GM12878 (cell line): ENCODE measurements around the gene SYNJ2. TPM values are rescaled to one million over a fixed set of nuclear protein-coding genes. Genes with fewer than 3 reads are reported as not detected.

Experiments used
- ATAC-seq: fragments of 200-7000 bp; cut with Tn5 transposase; 3 replicates; pipeline ENCODE4 v1.9.1; 2020; ENCODE audit warnings: mild to moderate bottlenecking, moderate library complexity
- BruUV-seq: library from RNA; stranded (reverse); fragments of 400-500 nt; replicated peaks from 2 replicates; lab custom pipeline; 2021; lab: Mats Ljungman, UMichigan
- CTCF ChIA-PET: fragments of 300-600 bp; sonication (Branson Sonifier 250); formaldehyde crosslinking; extraction: SDS; loops from one replicate; lab custom pipeline; 2021; ENCODE audit warnings: inconsistent platforms; lab: Yijun Ruan, JAX
- POLR2A ChIA-PET: fragments of 350-600 bp; formaldehyde crosslinking; extraction: SDS; loops from one replicate; lab custom pipeline; 2021; ENCODE audit warnings: inconsistent platforms; lab: Charles Lee
- RAD21 ChIA-PET: fragments of 300-600 bp; sonication (Branson Sonifier 250); formaldehyde crosslinking; loops from one replicate; lab custom pipeline; 2023; ENCODE audit warnings: antibody characterized with exemption; ENCODE audit not compliant: unreplicated experiment; lab: Charles Lee
- SMC1A ChIA-PET: fragments of 300-600 bp; sonication (Branson Sonifier 250); formaldehyde crosslinking; loops from one replicate; lab custom pipeline; 2023; ENCODE audit not compliant: unreplicated experiment, uncharacterized antibody; lab: Charles Lee
- DNase-seq: peaks from one replicate; pipeline ENCODE4 v3.0.0-alpha.2; 2011; ENCODE audit warnings: low read depth, low spot score
- FAIRE-seq: peaks from 3 replicates; lab custom pipeline; 2011; peaks lifted over from hg19 to GRCh38; lab: Jason Lieb, UNC
- H2AFZ ChIP-seq: 2 replicates; pipeline ENCODE4 v1.6.0; 2011; ENCODE audit warnings: low read depth, low read length, control low read depth; ENCODE audit not compliant: control insufficient read depth
- H3K27ac ChIP-seq: 2 replicates; pipeline ENCODE4 v1.5.1; 2011; ENCODE audit warnings: control low read depth; ENCODE audit not compliant: control insufficient read depth, insufficient read depth
- H3K27me3 ChIP-seq, 2 experiments: replicated peaks in 1 of 2; 2 replicates each; pipeline versions ENCODE4 v1.6.0 to v1.6.1; 2011; ENCODE audit warnings: low read length in 1 of 2; ENCODE audit not compliant: control insufficient read depth in 2 of 2, insufficient read depth in 2 of 2
- H3K36me3 ChIP-seq, 2 experiments: 2 replicates each; pipeline ENCODE4 v1.5.1; 2011; ENCODE audit warnings: low read length in 1 of 2; ENCODE audit not compliant: control insufficient read depth in 2 of 2, insufficient read depth in 2 of 2
- H3K4me1 ChIP-seq: 2 replicates; pipeline ENCODE4 v1.6.1; 2011; ENCODE audit warnings: mild to moderate bottlenecking, low read length, moderate library complexity, mixed read lengths; ENCODE audit not compliant: control insufficient read depth, insufficient read depth
- H3K4me2 ChIP-seq: 2 replicates; pipeline ENCODE4 v1.6.0; 2011; ENCODE audit warnings: control low read depth; ENCODE audit not compliant: control insufficient read depth, insufficient read depth
- H3K4me3 ChIP-seq: fragments of 200-600 bp; sonication (generic); 2 replicates; pipeline ENCODE4 v1.5.1; 2016
- H3K79me2 ChIP-seq: 2 replicates; pipeline ENCODE4 v1.6.0; 2011; ENCODE audit warnings: low read length; ENCODE audit not compliant: control insufficient read depth, insufficient read depth
- H3K9ac ChIP-seq: 2 replicates; pipeline ENCODE4 v1.8.0; 2011; ENCODE audit warnings: low read length, control low read depth, mixed read lengths; ENCODE audit not compliant: control insufficient read depth, insufficient read depth
- H3K9me3 ChIP-seq: replicated peaks from 3 replicates; pipeline ENCODE4 v1.5.1; 2011; ENCODE audit warnings: mild to moderate bottlenecking, low read length; ENCODE audit not compliant: control insufficient read depth, insufficient read depth
- H4K20me1 ChIP-seq: 2 replicates; pipeline ENCODE4 v1.6.0; 2011; ENCODE audit not compliant: control insufficient read depth, insufficient read depth
- CEBPB ChIP-seq, 2 experiments: fragments of 150-350 bp in 1 of 2; IDR thresholded peaks; 2 replicates each; pipeline ENCODE4 v1.6.1; 2012 to 2014; ENCODE audit warnings: low read depth in 2 of 2, low read length in 2 of 2, borderline replicate concordance in 1 of 2, inconsistent platforms in 1 of 2
- CHD4 ChIP-seq: fragments of 200-600 bp; sonication (generic); IDR thresholded peaks from 2 replicates; pipeline ENCODE4 v1.6.1; 2016; ENCODE audit warnings: mild to moderate bottlenecking
- JUND ChIP-seq: IDR thresholded peaks from 2 replicates; pipeline ENCODE4 v1.6.1; 2012; ENCODE audit warnings: low read depth, mild to moderate bottlenecking, low read length, improper control_type of control experiment, moderate library complexity
- MXI1 ChIP-seq: fragments of 150-350 bp; IDR thresholded peaks from 2 replicates; pipeline ENCODE4 v1.6.1; 2011; ENCODE audit warnings: low read depth, mild to moderate bottlenecking, inconsistent platforms, low read length, improper control_type of control experiment
- NR2C2 ChIP-seq: IDR thresholded peaks from 2 replicates; pipeline ENCODE4 v1.6.1; 2011; ENCODE audit warnings: borderline replicate concordance, low read depth; ENCODE audit not compliant: control insufficient read depth, insufficient read length
- SMC3 ChIP-seq: IDR thresholded peaks from 2 replicates; pipeline ENCODE4 v1.6.1; 2011; ENCODE audit warnings: low read length, improper control_type of control experiment, borderline replicate concordance
- WGBS: methylation state at CpG from one replicate; pipeline ENCODE4 v1.1.6; 2016; ENCODE audit warnings: low lambda C conversion rate; ENCODE audit not compliant: insufficient replicate concordance, insufficient coverage; ENCODE audit errors: missing lambda C conversion rate; 5-methylcytosine and 5-hydroxymethylcytosine counted together
- in situ Hi-C: fragments of 300-500 bp; cut with MboI; formaldehyde crosslinking; loops from 9 replicates; pipeline ENCODE4 v1.14.3; 2018; ENCODE audit warnings: mixed read lengths
- intact Hi-C: fragments of 100-400 bp; cut with micrococcal nuclease; formaldehyde crosslinking; loops from one replicate; pipeline ENCODE4 v1.14.2; 2022; ENCODE audit not compliant: unreplicated experiment
- polyA plus RNA-seq, 11 experiments: library from polyadenylated mRNA; depleted of rRNA in 4 of 11; unstranded in 6 of 11; stranded (reverse) in 5 of 11; fragments of >200 nt; fragmentation: Nextera tagmentation in 4 of 11; fragmentation: Illumina TruSeq in 1 of 11; extraction: Ambion mirVana in 4 of 11; extraction: Trizol in 1 of 11; gene quantifications; 1 replicate in 1 of 11; 2 replicates in 10 of 11; pipeline versions ENCODE4 v1.2.1 to v1.2.3, GENCODE V29; 2011 to 2016; ENCODE audit warnings: inconsistent platforms in 2 of 11, missing spikeins in 2 of 11, low read depth in 1 of 11
- total RNA-seq, 4 experiments: library from RNA; depleted of rRNA in 3 of 4; stranded (reverse); fragments of >200 nt in 3 of 4; fragmentation: Illumina TruSeq in 1 of 4; extraction: Trizol in 1 of 4; gene quantifications; 2 replicates each; pipeline versions ENCODE4 v1.2.1 to v1.2.3, GENCODE V29; 2013 to 2021

The SYNJ2 gene
- total and polyA plus RNA-seq, 10 of the 15 experiments (the other 5 are each of a cell fraction or from before 2014, with no cell fraction given) = 0.11 to 1.8 (median 0.57) TPM

- Histone ChIP-seq H3K27ac (no peak overlapping the region), H3K9ac (no peak overlapping the region), H2AFZ (no peak overlapping the region), H3K4me2 (no peak overlapping the region), H3K79me2 (no peaks in the 10 kb centered on the region), H3K27me3 (no peaks in the 10 kb centered on the region), H4K20me1 (no peaks in the 10 kb centered on the region), H3K4me3 (no peak overlapping the region), H3K36me3 (no peaks in the 10 kb centered on the region), H3K4me1 (no peaks in the 10 kb centered on the region), H3K9me3 (no peaks in the 10 kb centered on the region)
- no peak for DNase-seq
- WGBS = 94% methylated on average over 18 of the region's 18 CpGs
- ChIA-PET POLR2A (no interaction called here), RAD21 (no interaction called here), CTCF (interaction anchor here (0.7 kb wide), 1 partner anchor 9 kb away, joined by 3 read pairs; no protein-coding TSS in a partner anchor), SMC1A (no interaction called here)
- no peak for TF ChIP-seq CEBPB (IDR thresholded peaks at IDR 0.05; ENCODE audit: borderline replicate concordance in 1 of 2, low read depth in 2 of 2, low read length in 2 of 2)
- no peak for TF ChIP-seq SMC3
- no peak for TF ChIP-seq MXI1
- TF ChIP-seq JUND = no peak
- TF ChIP-seq NR2C2 = no peak
- no peak for FAIRE-seq
- in situ Hi-C loops = no loop called here
- intact Hi-C loops = loop anchor here (10.0 kb wide), 2 partner anchors 172 to 762 kb away; no protein-coding TSS in a partner anchor
- no peak for ATAC-seq
- no TSS peak for BruUV-seq
Observed at GRCh38 chr6:158076548-158076947, 94.9 kb downstream of the SYNJ2 start.

GRCh38 chr6:158077676-158078075, 96.0 kb downstream of the SYNJ2 start:
- BruUV-seq = no TSS peak
- 99% methylated on average over 10 of the region's 10 CpGs for WGBS
- POLR2A ChIA-PET = no interaction called here
- Histone ChIP-seq H3K36me3 (no peaks in the 10 kb centered on the region), H3K27ac (no peak overlapping the region), H3K9ac (no peak overlapping the region), H3K4me2 (no peak overlapping the region), H3K4me1 (no peaks in the 10 kb centered on the region), H3K4me3 (no peak overlapping the region), H2AFZ (no peak overlapping the region), H3K9me3 (no peaks in the 10 kb centered on the region), H3K79me2 (no peaks in the 10 kb centered on the region), H4K20me1 (no peaks in the 10 kb centered on the region), H3K27me3 (no peaks in the 10 kb centered on the region)
- no peak for ATAC-seq
- intact Hi-C loops = loop anchor here (10.0 kb wide), 2 partner anchors 173 to 763 kb away; no protein-coding TSS in a partner anchor
- no peak for FAIRE-seq
- SMC1A ChIA-PET = no interaction called here
- RAD21 ChIA-PET = no interaction called here
- TF ChIP-seq CHD4 = no peak
- in situ Hi-C loops = no loop called here
- CTCF ChIA-PET = no interaction called here
- DNase-seq = no peak
